Left cardiac atrium (tissue), 4 donors: ENCODE data around the gene VANGL2. TPM values are rescaled to one million over a fixed set of nuclear protein-coding genes. Genes with fewer than 3 reads are reported as not detected.
A peak's percentile ranks its signal among the peaks of the same experiment; 100 is the strongest.

Source experiments
- ATAC-seq, 2 donors: fragments of 200-7000 bp; cut with Tn5 transposase; one replicate each; pipeline ENCODE4 v1.9.1; 2020; ENCODE audit warnings: mild to moderate bottlenecking in 2 of 2, moderate library complexity in 2 of 2
- DNase-seq: peaks from one replicate; pipeline ENCODE4 v3.0.0-alpha.2; 2020
- intact Hi-C, 2 donors: fragments of 100-400 bp; cut with DNase I; formaldehyde crosslinking; loops; one replicate each; pipeline versions ENCODE4 v1.14.1 to v1.15.1; 2022 to 2023
- total RNA-seq, 2 donors: library from RNA; stranded (reverse); fragmentation: NEBNext Ultra II Directional; extraction: Animal tissue kit (Norgen Biotek cat#: 25700); gene quantifications; one replicate each; pipeline ENCODE4 v1.2.1, GENCODE V29; 2021
- donor health status: DM: no; HTN: yes; CAD: no.
- donor health status: DM: no; HTN: yes; CAD: no; lungs with severe emphysema.
- donor health status: DM: yes; HTN: yes; CAD: no.
- donor health status: Dilated cardiomyopathy.

VANGL2 gene
- total RNA-seq, 2 donors from 2014 or later, result 4.1 to 5.1 TPM

- no peak for DNase-seq
- ATAC-seq, result no peak
- intact Hi-C loops, result no loop called here
Observed at GRCh38 chr1:160415696-160416290, 15.4 kb downstream of the VANGL2 start.

- DNase-seq (no peak), ATAC-seq (peak; percentile 35 to 48)
- intact Hi-C loops, result no loop called here
Observed at GRCh38 chr1:160416369-160416768, 16.0 kb downstream of the VANGL2 start.

- DNase-seq (no peak), ATAC-seq (no peak)
- intact Hi-C loops, result no loop called here
Observed at GRCh38 chr1:160418483-160418882, 18.1 kb downstream of the VANGL2 start.

GRCh38 chr1:160419150-160419837 lies 18.9 kb downstream of the VANGL2 start:
- ATAC-seq (no peak), DNase-seq (no peak)
- intact Hi-C loops, result no loop called here

- intact Hi-C loops, result no loop called here
- DNase-seq (no peak), ATAC-seq (no peak)
Observed at GRCh38 chr1:160419838-160420169, 19.4 kb downstream of the VANGL2 start.

GRCh38 chr1:160420881-160421842 lies 20.8 kb downstream of the VANGL2 start:
- no peak for DNase-seq
- ATAC-seq, result no peak
- intact Hi-C loops, result no loop called here

GRCh38 chr1:160421881-160422280 lies 21.5 kb downstream of the VANGL2 start:
- intact Hi-C loops, result no loop called here
- no peak for DNase-seq
- no peak for ATAC-seq

- intact Hi-C loops, result no loop called here
- DNase-seq (no peak), ATAC-seq (no peak)
Observed at GRCh38 chr1:160423966-160424365, 23.6 kb downstream of the VANGL2 start.

- intact Hi-C loops, result loop anchor here in 1 of 2 donors (5.0 kb wide), 1 partner anchor 181 kb away; no protein-coding TSS in a partner anchor
- DNase-seq, result no peak
- no peak for ATAC-seq
Observed at GRCh38 chr1:160425847-160426246, 25.5 kb downstream of the VANGL2 start.

- no peak for ATAC-seq
- DNase-seq, result no peak
Observed at GRCh38 chr1:160427625-160428024, 27.3 kb downstream of the VANGL2 start.

GRCh38 chr1:160428053-160428452 lies 27.7 kb downstream of the VANGL2 start:
- intact Hi-C loops, result loop anchor here (1.0 to 5.0 kb wide), 2 partner anchors 178 to 179 kb away; no protein-coding TSS in a partner anchor
- DNase-seq (no peak), ATAC-seq (no peak)

More at GRCh38 chr1:160427625-160428024, 27.3 kb downstream of the VANGL2 start:
- intact Hi-C loops, result loop anchor here (1.0 to 5.0 kb wide), 2 partner anchors 179 to 180 kb away; no protein-coding TSS in a partner anchor

GRCh38 chr1:160428655-160429054 lies 28.3 kb downstream of the VANGL2 start:
- intact Hi-C loops, result loop anchor here (1.0 to 5.0 kb wide), 2 partner anchors 178 to 179 kb away; no protein-coding TSS in a partner anchor
- ATAC-seq, result peak; percentile 70 to 83

GRCh38 chr1:160429125-160429561 lies 28.8 kb downstream of the VANGL2 start:
- no peak for DNase-seq
- peak in 1 of 2 donors; percentile 31 for ATAC-seq
- intact Hi-C loops, result loop anchor here in 1 of 2 donors (5.0 kb wide), 1 partner anchor 178 kb away; no protein-coding TSS in a partner anchor

More at GRCh38 chr1:160428655-160429054, 28.3 kb downstream of the VANGL2 start:
- peak; percentile 58 for DNase-seq

GRCh38 chr1:160429702-160430535 lies 29.6 kb downstream of the VANGL2 start:
- no peak for ATAC-seq
- intact Hi-C loops, result loop anchor here in 1 of 2 donors (5.0 kb wide), 1 partner anchor 177 kb away; no protein-coding TSS in a partner anchor
- DNase-seq, result no peak

- no peak for DNase-seq
- ATAC-seq, result no peak
- intact Hi-C loops, result no loop called here
Observed at GRCh38 chr1:160431006-160431405, 30.6 kb downstream of the VANGL2 start.

- intact Hi-C loops, result no loop called here
- DNase-seq (no peak), ATAC-seq (no peak)
Observed at GRCh38 chr1:160431571-160431970, 31.2 kb downstream of the VANGL2 start.

- no peak for ATAC-seq
- intact Hi-C loops, result no loop called here
- DNase-seq, result no peak
Observed at GRCh38 chr1:160432371-160432786, 32.0 kb downstream of the VANGL2 start.

GRCh38 chr1:160436966-160437365 lies 36.6 kb downstream of the VANGL2 start:
- DNase-seq (no peak), ATAC-seq (no peak)
- intact Hi-C loops, result no loop called here
